Breast epithelium (tissue), 3 donors: Measurements from ENCODE around the gene MRPL52.
"Not testable (repeated sequence)": the region's sequence is repeated elsewhere in the genome, so short reads cannot be mapped to it uniquely, and the experiment has no call there.

Experiments
- POLR2A ChIP-seq: fragments of 450-650 bp; IDR thresholded peaks from one replicate; pipeline ENCODE4 v1.6.1; 2016; ENCODE audit warnings: antibody characterized with exemption, mild to moderate bottlenecking, moderate library complexity
- POLR2AphosphoS5 ChIP-seq, 3 donors: sonication (generic); formaldehyde crosslinking; IDR thresholded peaks; one replicate each; pipeline ENCODE4 v1.6.1; 2017; ENCODE audit warnings: antibody characterized with exemption in 3 of 3
- TF ChIP-seq, protein P1 (sequence below), 3 donors: fragments of 450-650 bp; IDR thresholded peaks; one replicate each; pipeline ENCODE4 v1.5.1; 2016 to 2017; ENCODE audit warnings: antibody characterized with exemption in 3 of 3, mild to moderate bottlenecking in 3 of 3, moderate library complexity in 3 of 3

DNA sequence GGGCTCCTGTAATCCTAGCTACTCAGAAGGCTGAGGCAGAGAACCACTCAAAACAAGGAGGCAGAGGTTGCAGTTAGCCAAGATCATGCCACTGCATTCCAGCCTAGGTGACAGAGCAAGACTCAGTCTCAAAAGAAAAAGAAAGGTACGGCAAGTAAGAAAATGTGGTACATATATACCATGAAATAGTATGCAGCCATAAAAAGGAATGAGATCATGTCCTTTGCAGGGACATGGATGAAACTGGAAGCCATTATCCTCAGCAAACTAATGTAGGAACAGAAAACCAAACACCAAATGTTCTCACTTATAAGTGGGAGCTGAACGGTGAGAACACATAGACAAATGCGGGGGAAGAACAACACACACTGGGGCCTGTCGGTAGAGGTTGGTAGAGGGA lies 24.5 kb upstream of the MRPL52 start:
- TF ChIP-seq POLR2A; POLR2AphosphoS5 (IDR thresholded peaks at IDR 0.05): not testable (repeated sequence)
- TF ChIP-seq, protein P1, sequence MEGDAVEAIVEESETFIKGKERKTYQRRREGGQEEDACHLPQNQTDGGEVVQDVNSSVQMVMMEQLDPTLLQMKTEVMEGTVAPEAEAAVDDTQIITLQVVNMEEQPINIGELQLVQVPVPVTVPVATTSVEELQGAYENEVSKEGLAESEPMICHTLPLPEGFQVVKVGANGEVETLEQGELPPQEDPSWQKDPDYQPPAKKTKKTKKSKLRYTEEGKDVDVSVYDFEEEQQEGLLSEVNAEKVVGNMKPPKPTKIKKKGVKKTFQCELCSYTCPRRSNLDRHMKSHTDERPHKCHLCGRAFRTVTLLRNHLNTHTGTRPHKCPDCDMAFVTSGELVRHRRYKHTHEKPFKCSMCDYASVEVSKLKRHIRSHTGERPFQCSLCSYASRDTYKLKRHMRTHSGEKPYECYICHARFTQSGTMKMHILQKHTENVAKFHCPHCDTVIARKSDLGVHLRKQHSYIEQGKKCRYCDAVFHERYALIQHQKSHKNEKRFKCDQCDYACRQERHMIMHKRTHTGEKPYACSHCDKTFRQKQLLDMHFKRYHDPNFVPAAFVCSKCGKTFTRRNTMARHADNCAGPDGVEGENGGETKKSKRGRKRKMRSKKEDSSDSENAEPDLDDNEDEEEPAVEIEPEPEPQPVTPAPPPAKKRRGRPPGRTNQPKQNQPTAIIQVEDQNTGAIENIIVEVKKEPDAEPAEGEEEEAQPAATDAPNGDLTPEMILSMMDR (IDR thresholded peaks at IDR 0.05) = not testable (repeated sequence)
